Heart right ventricle (tissue), 16 donors: Measurements from ENCODE around the gene MANF. TPM values are rescaled to one million over a fixed set of nuclear protein-coding genes. Genes with fewer than 3 reads are reported as not detected.

ENCODE experiments used
- ATAC-seq, 8 donors: fragments of 200-7000 bp; cut with Tn5 transposase; one replicate each; pipeline ENCODE4 v1.9.1; 2020; ENCODE audit warnings: mild to moderate bottlenecking in 8 of 8, moderate library complexity in 8 of 8, moderate number of reproducible peaks in 1 of 8
- DNase-seq, 2 donors: peaks; one replicate each; pipeline ENCODE4 v3.0.0-alpha.2; 2020
- H3K27ac ChIP-seq, 10 donors: fragments of 200-600 bp; sonication (generic) in 2 of 10; one replicate each; pipeline versions ENCODE4 v1.5.0 to v1.8.0; 2020 to 2022; ENCODE audit warnings: mild to moderate bottlenecking in 3 of 10
- H3K27me3 ChIP-seq, 7 donors: fragments of 200-600 bp; one replicate each; pipeline ENCODE4 v1.8.0; 2021 to 2022; ENCODE audit warnings: mild to moderate bottlenecking in 2 of 7
- H3K36me3 ChIP-seq, 9 donors: fragments of 200-600 bp; sonication (generic) in 1 of 9; one replicate each; pipeline versions ENCODE4 v1.5.0 to v1.8.0; 2020 to 2022; ENCODE audit warnings: mild to moderate bottlenecking in 2 of 9
- H3K4me1 ChIP-seq, 9 donors: fragments of 200-600 bp; sonication (generic) in 1 of 9; one replicate each; pipeline versions ENCODE4 v1.5.0 to v1.8.0; 2020 to 2022; ENCODE audit warnings: mild to moderate bottlenecking in 4 of 9
- H3K4me3 ChIP-seq, 10 donors: fragments of 200-600 bp; sonication (generic) in 2 of 10; one replicate each; pipeline versions ENCODE4 v1.5.0 to v1.8.0; 2020 to 2022; ENCODE audit warnings: mild to moderate bottlenecking in 7 of 10, moderate library complexity in 2 of 10
- H3K9me3 ChIP-seq, 11 donors: fragments of 200-600 bp in 10 of 11; sonication (generic) in 2 of 11; one replicate each; pipeline versions ENCODE4 v1.5.0 to v1.8.0; 2013 to 2022; ENCODE audit warnings: mild to moderate bottlenecking in 2 of 11, control low read depth in 1 of 11, moderate library complexity in 1 of 11
- WGBS, 2 donors: extraction: QIAGEN DNeasy Blood & Tissue Kit; methylation state at CpG; one replicate each; pipeline ENCODE4 v1.1.7; 2013; ENCODE audit warnings: inconsistent platforms in 1 of 2; 5-methylcytosine and 5-hydroxymethylcytosine counted together
- intact Hi-C, 10 donors: fragments of 100-400 bp; cut with DNase I; formaldehyde crosslinking; loops; one replicate each; pipeline versions ENCODE4 v1.11.1 to v1.14.2; 2022
- polyA plus RNA-seq, 2 donors: library from polyadenylated mRNA; stranded (reverse); fragments of 200-250 nt; gene quantifications; one replicate each; pipeline ENCODE4 v1.2.3, GENCODE V29; 2013
- total RNA-seq, 10 donors: library from RNA; stranded (reverse); fragmentation: NEBNext Ultra II Directional in 3 of 10; extraction: Animal tissue kit (Norgen Biotek cat#: 25700) in 3 of 10; gene quantifications; one replicate each; pipeline versions ENCODE4 v1.2.1 to v1.2.4, GENCODE V29; 2021 to 2023
- TF ChIP-seq, protein P1 (sequence below), 9 donors: fragments of 200-600 bp; sonication (generic) in 2 of 9; IDR thresholded peaks; one replicate each; pipeline versions ENCODE4 v1.5.0 to v1.8.0; 2021 to 2022; ENCODE audit warnings: antibody characterized with exemption in 9 of 9, mild to moderate bottlenecking in 5 of 9, moderate library complexity in 1 of 9
- donor health status: Arrhythmogenic right ventricular cardiomyopathy.
- donor health status: ischemic (EF 13 %, LVEDD 7.1; RV severe dilation, severe dysfunction).
- donor health status: healthy with polysubstance abuse.
- donor health status: DM: no; HTN: yes; CAD: no.
- donor health status: DM: no; HTN: no; CAD: no.
- donor health status: ischemic (EF 25% LVEDD 6.9; RV normal size, moderate dysfunction).
- donor health status: ischemic (EF 25% LVEDD 5.7; RV mildly dilated, moderate dysfunction).
- donor health status: healthy.
- donor health status: DM: yes; HTN: yes; CAD: no.
- donor health status: Ischemic cardiomyopathy.
- donor health status: ischemic (EF 35%, LVEDD 5.7; RV mildly dilated, moderate dysfunction).
- donor health status: nonischemic (EF 11% LVEDD 7.7; RV severe dilation, severe dysfunction).
- donor health status: DM: yes; HTN: yes; CAD: no.
- donor health status: PGD.
- donor health status: ischemic (EF 29% LVEDD 5.4; RV normal size, mild dysfunction).
- donor health status: nonischemic (EF 23%, LVEDD 6.1; RV moderate dilation, normal function).

Gene MANF
- total and polyA plus RNA-seq, 12 donors: 19.1 to 150 (median 45.1) TPM

DNA sequence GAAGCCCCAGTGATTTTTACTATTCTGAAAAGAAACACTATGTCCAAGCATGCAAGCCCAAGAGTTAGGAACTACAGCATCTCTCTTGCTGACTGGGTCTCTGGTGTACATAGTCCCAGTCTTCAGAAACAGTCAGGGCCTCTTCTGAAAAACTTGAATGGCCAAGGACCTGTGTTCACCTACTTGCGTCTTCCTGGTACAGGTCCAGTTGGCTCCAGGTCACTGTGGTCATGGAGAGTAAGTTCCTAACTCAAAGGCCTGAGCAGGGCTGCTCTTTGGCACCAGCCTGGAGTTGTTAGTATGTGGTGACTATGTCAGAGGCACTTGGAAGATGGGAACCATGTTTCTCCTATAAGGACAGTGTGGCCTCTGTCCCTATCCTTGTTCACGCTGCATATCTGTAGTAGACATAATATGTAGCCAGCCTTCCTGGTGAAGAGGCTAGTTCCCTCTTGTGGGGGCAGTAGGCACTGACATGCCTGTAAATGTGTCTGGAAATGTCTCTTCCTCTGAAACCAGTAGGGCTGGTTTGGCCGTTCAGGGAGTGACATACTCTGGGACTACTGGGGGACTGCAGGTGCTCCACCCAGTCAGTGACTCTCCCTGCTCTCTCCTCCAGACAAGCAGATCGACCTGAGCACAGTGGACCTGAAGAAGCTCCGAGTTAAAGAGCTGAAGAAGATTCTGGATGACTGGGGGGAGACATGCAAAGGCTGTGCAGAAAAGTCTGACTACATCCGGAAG, 3.4 kb downstream of the MANF start:
- 69 to 79% methylated on average over 6 of the region's 6 CpGs for WGBS, 2 donors
- H3K4me1 ChIP-seq: peaks cover 30 to 79% (median 73%) of the 10 kb centered on the region in 9 donors

DNA sequence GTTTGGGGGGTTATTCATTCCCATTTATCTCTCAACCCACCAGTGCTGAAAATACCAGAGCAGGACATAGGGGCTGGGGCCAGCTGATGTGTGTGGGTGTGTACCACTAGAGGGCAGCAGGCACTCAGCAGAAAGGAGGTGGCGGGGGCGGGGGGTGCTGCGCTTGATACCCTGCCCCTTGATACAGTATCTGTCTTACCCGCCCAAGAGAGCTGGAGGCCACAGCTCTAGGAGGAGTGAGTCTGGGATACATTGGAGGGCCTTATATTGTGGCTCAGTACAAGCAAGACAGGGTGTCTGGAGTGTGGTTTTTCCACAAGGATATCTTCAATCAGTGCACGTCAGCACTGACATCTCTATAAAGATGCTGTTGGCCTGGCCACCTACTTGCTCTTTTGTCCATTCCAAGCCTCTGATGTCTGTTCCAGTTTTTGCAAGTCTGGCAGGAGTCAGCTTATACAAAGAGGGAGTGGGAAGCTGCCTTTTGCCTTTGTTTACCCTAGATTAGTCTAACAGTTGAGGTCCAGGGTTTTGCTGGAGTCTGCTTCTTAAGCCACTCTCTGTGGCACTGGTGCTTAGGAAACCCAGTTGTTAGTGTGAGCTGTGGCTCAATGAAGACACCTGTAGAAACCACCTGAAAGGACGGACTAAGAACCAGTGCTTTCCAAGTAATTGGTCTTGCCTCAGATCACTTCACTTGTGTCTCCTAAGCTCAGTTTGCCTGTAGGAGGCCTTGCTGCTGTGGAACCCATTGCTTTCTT, 4.5 kb downstream of the MANF start:
- 49 to 50% methylated on average over 6 of the region's 6 CpGs for WGBS, 2 donors
- Histone ChIP-seq H3K27ac (peak overlapping the region in 2 of 10 donors; percentile 94 to 95), H3K27me3 (no peaks in the 10 kb centered on the region), H3K4me1 (peaks cover 32 to 82% (median 77%) of the 10 kb centered on the region in 9 donors), H3K9me3 (no peaks in the 10 kb centered on the region), H3K4me3 (no peak overlapping the region), H3K36me3 (peaks cover 0 to 66% (median 32%) of the 10 kb centered on the region in 9 donors)
- TF ChIP-seq, protein P1, sequence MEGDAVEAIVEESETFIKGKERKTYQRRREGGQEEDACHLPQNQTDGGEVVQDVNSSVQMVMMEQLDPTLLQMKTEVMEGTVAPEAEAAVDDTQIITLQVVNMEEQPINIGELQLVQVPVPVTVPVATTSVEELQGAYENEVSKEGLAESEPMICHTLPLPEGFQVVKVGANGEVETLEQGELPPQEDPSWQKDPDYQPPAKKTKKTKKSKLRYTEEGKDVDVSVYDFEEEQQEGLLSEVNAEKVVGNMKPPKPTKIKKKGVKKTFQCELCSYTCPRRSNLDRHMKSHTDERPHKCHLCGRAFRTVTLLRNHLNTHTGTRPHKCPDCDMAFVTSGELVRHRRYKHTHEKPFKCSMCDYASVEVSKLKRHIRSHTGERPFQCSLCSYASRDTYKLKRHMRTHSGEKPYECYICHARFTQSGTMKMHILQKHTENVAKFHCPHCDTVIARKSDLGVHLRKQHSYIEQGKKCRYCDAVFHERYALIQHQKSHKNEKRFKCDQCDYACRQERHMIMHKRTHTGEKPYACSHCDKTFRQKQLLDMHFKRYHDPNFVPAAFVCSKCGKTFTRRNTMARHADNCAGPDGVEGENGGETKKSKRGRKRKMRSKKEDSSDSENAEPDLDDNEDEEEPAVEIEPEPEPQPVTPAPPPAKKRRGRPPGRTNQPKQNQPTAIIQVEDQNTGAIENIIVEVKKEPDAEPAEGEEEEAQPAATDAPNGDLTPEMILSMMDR (IDR thresholded peaks at IDR 0.05): peak; percentile 47 to 75 (median 70)
- intact Hi-C loops: loop anchor here (1.0 to 10.0 kb wide), 11 partner anchors 45 to 815 kb away; partner anchors contain the start of genes TEX264 (in 4 of the 10), MAPKAPK3 (in 3 of the 10) and DCAF1 (in 2 of the 10)
- peak; percentile 28 to 37 for DNase-seq
- no peak for ATAC-seq

More for the DNA sequence above, 3.4 kb downstream of the MANF start:
- peaks cover 0 to 55% (median 21%) of the 10 kb centered on the region in 9 donors for H3K36me3 ChIP-seq
- intact Hi-C loops: loop anchor here in 7 of 10 donors (2.0 to 10.0 kb wide), 6 partner anchors 46 to 814 kb away; partner anchors contain the start of genes MAPKAPK3 (in 3 of the 7) and TEX264 (in 1 of the 7)
- no peak for ATAC-seq
- H3K27ac ChIP-seq: no peak overlapping the region
- DNase-seq: no peak
- H3K9me3 ChIP-seq: no peaks in the 10 kb centered on the region
- TF ChIP-seq, protein P1 (IDR thresholded peaks at IDR 0.05): peak in 1 of 9 donors; percentile 17
- H3K27me3 ChIP-seq: no peaks in the 10 kb centered on the region
- H3K4me3 ChIP-seq: no peak overlapping the region

DNA sequence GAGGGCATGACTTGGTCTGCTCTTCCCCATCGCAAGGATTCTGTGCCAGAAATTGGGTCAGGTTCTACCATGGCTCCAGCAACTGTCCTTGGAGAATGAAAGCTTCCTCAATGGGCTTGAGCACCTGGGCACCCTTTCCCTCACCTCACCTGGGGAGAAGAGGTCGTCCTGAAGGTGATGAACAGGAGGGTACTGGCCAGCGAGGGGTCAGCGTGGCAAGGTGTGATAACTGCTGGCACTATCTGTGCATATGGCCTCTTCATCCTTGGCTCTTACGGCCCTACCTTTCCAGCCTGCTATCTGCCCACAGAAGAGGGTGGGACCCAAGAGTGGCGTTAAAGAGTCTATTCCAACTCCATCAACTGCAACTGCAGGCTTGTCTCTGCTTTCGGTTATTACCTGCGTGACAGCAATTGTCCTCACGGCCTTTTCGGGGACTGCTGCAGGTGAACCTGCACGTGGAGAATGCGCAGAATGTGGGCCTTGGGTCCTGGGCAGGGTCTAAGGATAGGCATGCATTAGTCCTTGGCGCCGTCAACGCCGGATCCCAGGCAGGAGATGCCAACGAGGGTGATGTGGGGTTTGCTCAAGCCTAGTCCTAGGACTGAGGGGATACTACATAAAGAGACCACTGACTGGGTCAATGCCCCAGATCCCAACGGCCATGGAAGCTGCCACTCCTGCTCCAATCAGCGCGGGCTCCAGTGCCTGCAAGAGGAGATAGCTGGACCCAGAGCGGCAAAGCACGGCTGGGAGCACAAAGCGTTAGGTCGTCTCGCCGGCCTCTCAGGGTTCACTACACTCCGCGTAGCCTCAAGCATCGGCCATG, 5.4 kb downstream of the MANF start:
- Histone ChIP-seq H3K4me3 (peak overlapping the region in 9 of 10 donors; percentile 64 to 76 (median 70)), H3K27me3 (no peaks in the 10 kb centered on the region), H3K27ac (peak overlapping the region in 9 of 10 donors; percentile 80 to 97 (median 91)), H3K36me3 (peaks cover 0 to 75% (median 33%) of the 10 kb centered on the region in 9 donors), H3K9me3 (no peaks in the 10 kb centered on the region), H3K4me1 (peaks cover 33 to 91% (median 84%) of the 10 kb centered on the region in 9 donors)
- DNase-seq (no peak), ATAC-seq (peak in 6 of 8 donors; percentile 5 to 31 (median 21))
- intact Hi-C loops: loop anchor here in 9 of 10 donors (1.0 to 10.0 kb wide), 6 partner anchors 107 to 774 kb away; partner anchors contain the start of genes TEX264 (in 3 of the 9) and DCAF1 (in 2 of the 9)
- WGBS, 2 donors: 39% methylated on average over 29 of the region's 29 CpGs
- TF ChIP-seq, protein P1 (IDR thresholded peaks at IDR 0.05): peak in 2 of 9 donors; percentile 85 to 87
